Ectodermal cell (in vitro differentiated cells): ENCODE data around the gene SPINK1. TPM values are rescaled to one million over a fixed set of nuclear protein-coding genes. Genes with fewer than 3 reads are reported as not detected.
"Not testable (repeated sequence)": the region's sequence is repeated elsewhere in the genome, so short reads cannot be mapped to it uniquely, and the experiment has no call there.

Experiments used
- H3K27ac ChIP-seq: 2 replicates; pipeline ENCODE4 v1.7.0; 2013; ENCODE audit warnings: mild to moderate bottlenecking, low read depth, low read length; ENCODE audit not compliant: insufficient read depth, poor library complexity, severe bottlenecking
- H3K27me3 ChIP-seq: 2 replicates; pipeline ENCODE4 v1.7.0; 2013; ENCODE audit warnings: mild to moderate bottlenecking, low read length; ENCODE audit not compliant: insufficient read depth, control insufficient read depth, poor library complexity, severe bottlenecking
- H3K36me3 ChIP-seq: one replicate; pipeline ENCODE4 v1.7.0; 2013; ENCODE audit warnings: low read length; ENCODE audit not compliant: control insufficient read depth, insufficient read depth
- H3K4me1 ChIP-seq: one replicate; pipeline ENCODE4 v1.7.0; 2013; ENCODE audit warnings: low read length; ENCODE audit not compliant: control insufficient read depth, insufficient read depth
- H3K4me3 ChIP-seq: 2 replicates; pipeline ENCODE4 v1.7.0; 2013; ENCODE audit warnings: low read depth, low read length, control low read depth; ENCODE audit not compliant: insufficient read depth
- H3K9me3 ChIP-seq: 2 replicates; pipeline ENCODE4 v1.7.0; 2013; ENCODE audit warnings: mild to moderate bottlenecking, low read length, moderate library complexity; ENCODE audit not compliant: control insufficient read depth
- WGBS, 2 experiments: methylation state at CpG; one replicate each; pipeline ENCODE4 v1.1.7; 2013; ENCODE audit warnings: missing lambda C conversion rate in 2 of 2; 5-methylcytosine and 5-hydroxymethylcytosine counted together
- polyA plus RNA-seq, 4 experiments: library from polyadenylated mRNA; stranded (reverse); fragments of 50-300 nt; gene quantifications; one replicate each; pipeline ENCODE4 v1.2.3, GENCODE V29; 2013

SPINK1 gene, protein sequence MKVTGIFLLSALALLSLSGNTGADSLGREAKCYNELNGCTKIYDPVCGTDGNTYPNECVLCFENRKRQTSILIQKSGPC
- polyA plus RNA-seq (2013, experiment 1 of 4), result 1.5 TPM
- 1.2 TPM for polyA plus RNA-seq (2013, experiment 2 of 4)
- not detected for polyA plus RNA-seq (2013, experiment 3 of 4)
- polyA plus RNA-seq (2013, experiment 4 of 4), result not detected

DNA sequence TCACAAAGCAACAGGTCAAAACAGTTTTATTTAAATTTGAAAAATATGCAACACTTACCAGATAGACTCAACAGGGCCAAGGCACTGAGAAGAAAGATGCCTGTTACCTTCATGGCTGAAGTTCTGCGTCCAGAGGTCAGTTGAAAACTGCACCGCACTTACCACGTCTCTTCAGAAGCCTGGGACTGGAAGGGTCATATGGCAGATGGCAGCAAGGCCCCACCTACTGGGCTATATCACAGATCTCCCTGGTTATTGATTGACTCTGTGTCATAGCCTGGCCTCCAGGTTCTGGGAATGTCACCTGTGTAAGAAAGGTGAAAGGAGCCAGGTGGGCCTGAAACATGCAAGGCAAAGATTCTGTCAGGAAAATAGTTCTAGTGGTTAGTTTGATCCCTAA, at the start of gene SPINK1:
TSS of gene SPINK1 (minus strand) at position 207 of the 400 bp plus-strand sequence. CDS start at position 113, 94 bp downstream.
- H3K27ac ChIP-seq, result no peak within 1 kb of the TSS
- no peak within 1 kb of the TSS for H3K4me3 ChIP-seq

GRCh38 chr5:147880487-147880886, 49.0 kb upstream of the SPINK1 start:
- no peaks in the 10 kb centered on the region for H3K9me3 ChIP-seq
- no peaks in the 10 kb centered on the region for H3K4me1 ChIP-seq
- 94 to 98% methylated on average over 2 of the region's 2 CpGs for WGBS, 2 experiments
- H3K4me3 ChIP-seq, result no peak overlapping the region
- no peaks in the 10 kb centered on the region for H3K27me3 ChIP-seq
- no peaks in the 10 kb centered on the region for H3K36me3 ChIP-seq
- H3K27ac ChIP-seq, result no peak overlapping the region

More for the DNA sequence above, at the start of gene SPINK1:
- 92 to 96% methylated on average over 3 of the region's 3 CpGs for WGBS, 2 experiments
- H3K36me3 ChIP-seq, result no peaks in the 10 kb centered on the region
- H3K27me3 ChIP-seq, result no peaks in the 10 kb centered on the region
- H3K9me3 ChIP-seq, result no peaks in the 10 kb centered on the region
- no peaks in the 10 kb centered on the region for H3K4me1 ChIP-seq

DNA sequence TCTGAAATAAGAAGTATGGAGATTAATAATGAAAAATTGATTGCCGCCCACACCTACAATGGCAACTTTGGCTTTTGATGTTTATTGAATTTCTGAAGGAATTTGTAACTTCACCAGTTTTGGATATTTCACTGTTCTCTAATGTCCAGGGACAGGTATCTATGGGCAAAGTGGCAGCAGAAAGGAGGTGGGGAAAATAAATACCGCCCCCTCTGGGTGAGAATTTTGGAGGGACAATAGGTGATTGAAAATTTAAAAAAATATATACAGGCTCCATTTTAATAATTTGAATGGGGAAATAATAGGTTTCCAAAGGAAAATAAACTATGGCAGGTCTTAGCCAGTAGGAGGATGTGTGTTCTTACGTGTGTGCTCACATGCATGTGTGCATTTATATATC, 48.3 kb upstream of the SPINK1 start:
- no peaks in the 10 kb centered on the region for H3K36me3 ChIP-seq
- H3K4me3 ChIP-seq, result no peak overlapping the region
- no peaks in the 10 kb centered on the region for H3K27me3 ChIP-seq
- H3K27ac ChIP-seq, result no peak overlapping the region
- H3K4me1 ChIP-seq, result peaks cover 7% of the 10 kb centered on the region
- no peaks in the 10 kb centered on the region for H3K9me3 ChIP-seq
- WGBS, 2 experiments, result 98 to 100% methylated on average over 1 to 3 of the region's 3 CpGs

DNA sequence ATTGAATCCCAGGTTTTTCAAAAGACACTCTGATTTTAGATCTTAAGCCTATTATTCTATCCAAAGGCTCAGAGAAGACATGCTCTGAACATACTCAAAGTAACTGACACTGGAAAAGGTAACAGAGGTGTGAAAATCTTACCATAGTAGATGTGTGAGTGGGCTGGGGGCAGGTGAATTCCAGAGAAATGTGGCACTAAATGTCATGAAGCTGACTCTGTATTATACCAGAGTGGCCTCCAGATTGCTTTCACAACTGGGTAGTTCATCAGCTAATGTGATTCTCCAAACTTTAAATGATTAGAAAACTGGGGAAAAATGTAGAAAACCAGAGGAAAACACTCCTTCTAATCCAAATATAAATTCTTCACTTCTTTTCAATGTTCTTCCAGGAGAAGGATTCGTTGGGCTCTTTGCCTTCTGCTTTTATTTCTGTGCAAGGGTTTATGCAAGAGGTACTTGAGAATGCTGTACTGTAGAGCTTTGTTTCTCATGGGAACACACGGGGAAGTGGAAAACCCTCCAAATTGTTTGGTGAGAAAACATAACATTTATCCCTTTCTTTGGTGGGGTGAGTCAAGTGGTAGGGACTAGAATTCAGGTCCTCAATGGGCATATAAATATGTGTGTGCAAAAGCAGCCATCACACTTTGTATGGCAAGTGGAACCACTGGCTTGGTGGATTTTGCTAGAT, 46.7 kb upstream of the SPINK1 start, which contains the start of gene SCGB3A2:
TSS of gene SCGB3A2 (plus strand) at position 646 of the 694 bp plus-strand sequence. CDS start 93 bp downstream, outside the sequence.
- WGBS, 2 experiments, result 90 to 96% methylated on average over 2 of the region's 2 CpGs
- Histone ChIP-seq H3K4me1 (peaks cover 10% of the 10 kb centered on the region), H3K9me3 (no peaks in the 10 kb centered on the region), H3K4me3 (no peak within 1 kb of the TSS), H3K36me3 (no peaks in the 10 kb centered on the region), H3K27ac (no peak within 1 kb of the TSS), H3K27me3 (peaks cover 6% of the 10 kb centered on the region)

GRCh38 chr5:147876626-147877025, 45.2 kb upstream of the SPINK1 start:
- Histone ChIP-seq H3K9me3 (no peaks in the 10 kb centered on the region), H3K36me3 (no peaks in the 10 kb centered on the region), H3K27ac (no peak overlapping the region), H3K4me3 (no peak overlapping the region), H3K27me3 (peaks cover 20% of the 10 kb centered on the region), H3K4me1 (peaks cover 10% of the 10 kb centered on the region)
- WGBS, 2 experiments, result 93% methylated on average over 2 of the region's 2 CpGs

GRCh38 chr5:147876141-147876540, 44.7 kb upstream of the SPINK1 start:
- peaks cover 10% of the 10 kb centered on the region for H3K4me1 ChIP-seq
- peaks cover 24% of the 10 kb centered on the region for H3K27me3 ChIP-seq
- no peaks in the 10 kb centered on the region for H3K36me3 ChIP-seq
- no peaks in the 10 kb centered on the region for H3K9me3 ChIP-seq
- H3K4me3 ChIP-seq, result no peak overlapping the region
- no peak overlapping the region for H3K27ac ChIP-seq

GRCh38 chr5:147874910-147875367, 43.5 kb upstream of the SPINK1 start:
- Histone ChIP-seq H3K27me3 (peaks cover 24% of the 10 kb centered on the region), H3K9me3 (no peaks in the 10 kb centered on the region), H3K27ac (no peak overlapping the region), H3K36me3 (no peaks in the 10 kb centered on the region), H3K4me1 (peaks cover 10% of the 10 kb centered on the region), H3K4me3 (no peak overlapping the region)
- WGBS, 2 experiments, result 2 to 4% methylated on average over 3 of the region's 3 CpGs

GRCh38 chr5:147874118-147874875, 42.8 kb upstream of the SPINK1 start:
- not testable (repeated sequence) for H3K4me3 ChIP-seq, H3K27ac ChIP-seq, H3K36me3 ChIP-seq, H3K9me3 ChIP-seq
- WGBS, 2 experiments, result 24 to 25% methylated on average over 8 of the region's 8 CpGs
- Histone ChIP-seq H3K27me3 (peaks cover 24% of the 10 kb centered on the region), H3K4me1 (peaks cover 12% of the 10 kb centered on the region)

DNA sequence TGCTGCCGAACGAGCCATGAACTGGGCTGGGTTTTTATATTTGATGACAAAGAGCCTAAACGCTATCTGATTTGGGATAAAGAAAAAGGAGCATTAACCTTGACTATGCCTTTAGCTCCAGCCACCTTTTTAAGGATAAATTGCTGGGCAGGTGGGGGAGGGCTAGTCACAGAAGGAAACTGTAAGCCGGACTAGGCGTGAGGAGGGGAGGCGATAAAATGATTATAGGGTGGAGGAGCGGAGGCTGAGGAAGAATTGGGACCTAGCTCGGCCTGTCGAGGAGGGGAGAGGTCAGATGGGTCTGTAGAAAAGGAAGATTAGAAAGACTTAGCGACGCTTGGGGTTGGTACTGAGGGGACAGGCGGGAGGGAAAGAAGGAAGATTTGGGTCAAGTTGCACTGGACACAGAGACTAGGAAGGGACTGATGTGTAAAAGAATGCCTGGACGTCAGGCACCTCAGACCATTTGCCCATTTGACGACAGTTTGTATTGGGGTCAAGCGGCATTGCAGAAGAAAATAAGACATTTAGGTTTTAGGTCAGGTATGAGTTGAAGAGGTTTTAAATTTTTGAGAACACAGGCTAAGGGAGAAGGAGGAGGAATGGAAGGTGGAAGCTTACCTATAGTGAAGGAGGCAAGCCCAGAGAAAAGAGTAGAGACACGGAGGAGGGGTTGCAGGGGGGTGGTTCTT, 41.4 kb upstream of the SPINK1 start:
- not testable (repeated sequence) for H3K36me3 ChIP-seq, H3K4me3 ChIP-seq, H3K9me3 ChIP-seq, H3K27ac ChIP-seq
- Histone ChIP-seq H3K4me1 (peaks cover 14% of the 10 kb centered on the region), H3K27me3 (peaks cover 24% of the 10 kb centered on the region)
- 7% methylated on average over 16 of the region's 16 CpGs for WGBS, 2 experiments
